Activated CD8-positive, alpha-beta memory T cell treated with anti-CD3 and anti-CD28 coated beads, Interleukin-2, amount 50 U/mL, for 1 hour (primary cell): ENCODE data around the gene NT5DC1.

ENCODE experiments used
- DNase-seq: peaks from one replicate; pipeline ENCODE4 v3.0.0-alpha.2; 2020; ENCODE audit errors: extremely low read depth

Gene NT5DC1

DNA sequence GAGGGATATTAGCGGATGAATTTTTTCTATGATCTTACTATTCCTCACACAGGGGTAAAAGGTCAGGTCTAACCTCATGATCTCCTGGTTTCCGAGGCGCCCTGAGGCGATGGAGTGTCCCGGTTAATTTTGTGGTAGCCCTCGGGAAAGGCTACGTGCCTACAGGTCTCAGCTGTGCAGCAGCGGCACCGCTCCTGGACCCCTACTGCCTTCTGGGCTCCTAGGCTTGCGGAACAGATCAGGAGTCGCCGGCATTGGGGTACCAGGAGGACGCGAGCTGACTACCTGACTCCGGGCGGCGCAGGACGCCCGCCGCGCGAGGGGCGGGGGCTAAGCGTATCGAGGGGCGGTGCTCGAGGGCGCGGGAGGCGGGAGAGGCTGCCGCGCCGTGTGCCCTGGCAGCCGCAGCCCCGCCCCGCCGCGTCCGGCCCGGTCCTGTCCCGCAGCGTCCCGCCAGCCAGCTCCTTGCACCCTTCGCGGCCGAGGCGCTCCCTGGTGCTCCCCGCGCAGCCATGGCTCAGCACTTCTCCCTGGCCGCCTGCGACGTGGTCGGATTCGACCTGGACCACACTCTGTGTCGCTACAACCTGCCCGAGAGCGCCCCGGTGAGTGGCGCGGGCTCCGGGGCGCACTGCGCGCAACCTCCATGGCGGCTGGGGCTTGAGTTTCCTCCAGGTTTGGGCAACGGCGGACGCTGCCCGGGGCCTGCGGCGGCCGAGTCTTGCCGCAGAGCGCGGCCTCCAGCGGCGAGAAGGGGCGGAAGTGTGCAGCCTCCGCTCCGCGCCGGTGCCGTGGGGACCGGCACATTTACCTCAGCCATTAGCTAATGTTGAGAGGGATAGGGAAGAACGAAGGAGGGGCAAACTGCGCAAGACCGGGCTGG lies at the start of gene NT5DC1:
Gene NT5DC1, plus strand, starts transcription at position 435 of the 883 bp plus-strand sequence. Its CDS starts 78 bp downstream, at position 513.
- DNase-seq: peak; percentile 48

DNA sequence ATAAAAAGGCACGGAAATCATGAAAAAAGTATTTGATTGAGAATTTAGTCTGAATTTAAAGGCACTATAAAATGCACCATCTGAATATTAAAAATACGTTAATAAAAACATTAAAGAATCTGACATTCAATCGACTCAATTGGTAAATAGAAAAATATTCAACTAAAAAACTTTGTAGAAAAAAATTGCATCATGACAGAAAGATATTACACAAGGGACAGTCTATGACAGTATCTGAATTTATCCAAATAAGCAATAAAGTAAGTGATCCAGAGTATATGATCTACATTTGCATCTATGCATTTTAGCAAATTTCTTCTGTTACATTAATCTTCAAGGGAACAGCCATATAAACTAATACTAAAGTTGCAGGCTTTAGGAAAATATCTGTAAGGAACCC lies 49.4 kb upstream of the NT5DC1 start:
- DNase-seq: no peak

DNA sequence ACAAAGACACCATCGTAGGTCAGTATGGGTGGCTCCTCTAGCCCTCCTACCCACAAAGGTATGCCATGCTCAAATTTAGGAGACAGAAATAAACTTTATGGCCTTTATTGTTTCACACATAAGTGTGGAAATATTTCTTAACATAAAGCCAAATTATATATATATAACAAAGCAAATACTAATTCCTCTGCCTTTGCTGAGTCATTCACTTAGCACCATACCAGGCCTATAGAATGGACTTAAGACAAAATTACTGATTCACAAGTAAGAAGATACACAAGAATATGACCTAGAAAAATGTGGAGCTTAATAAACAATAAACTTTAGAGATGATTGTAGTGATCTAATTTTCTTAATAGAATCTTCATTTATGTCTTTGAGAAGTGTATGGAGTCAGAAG lies 45.1 kb upstream of the NT5DC1 start:
- DNase-seq: no peak

DNA sequence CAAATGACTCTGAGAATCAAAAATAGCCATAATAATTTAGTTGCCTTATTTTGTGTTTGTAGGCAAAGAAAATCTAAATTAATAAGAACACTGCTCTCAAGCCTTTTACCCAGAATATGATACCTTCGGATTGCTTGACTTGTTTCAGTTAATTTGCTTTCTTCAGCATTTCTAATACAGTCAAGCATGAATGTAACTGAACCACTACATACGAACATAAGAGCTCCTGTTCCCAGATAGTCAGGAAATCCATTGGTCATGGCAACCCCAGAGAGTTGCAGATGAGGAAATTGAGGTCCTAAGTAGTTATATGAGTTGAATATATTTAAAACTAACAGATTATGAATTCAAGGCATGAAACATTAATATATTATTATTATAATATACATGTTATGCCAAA lies 42.9 kb upstream of the NT5DC1 start:
- no peak for DNase-seq

DNA sequence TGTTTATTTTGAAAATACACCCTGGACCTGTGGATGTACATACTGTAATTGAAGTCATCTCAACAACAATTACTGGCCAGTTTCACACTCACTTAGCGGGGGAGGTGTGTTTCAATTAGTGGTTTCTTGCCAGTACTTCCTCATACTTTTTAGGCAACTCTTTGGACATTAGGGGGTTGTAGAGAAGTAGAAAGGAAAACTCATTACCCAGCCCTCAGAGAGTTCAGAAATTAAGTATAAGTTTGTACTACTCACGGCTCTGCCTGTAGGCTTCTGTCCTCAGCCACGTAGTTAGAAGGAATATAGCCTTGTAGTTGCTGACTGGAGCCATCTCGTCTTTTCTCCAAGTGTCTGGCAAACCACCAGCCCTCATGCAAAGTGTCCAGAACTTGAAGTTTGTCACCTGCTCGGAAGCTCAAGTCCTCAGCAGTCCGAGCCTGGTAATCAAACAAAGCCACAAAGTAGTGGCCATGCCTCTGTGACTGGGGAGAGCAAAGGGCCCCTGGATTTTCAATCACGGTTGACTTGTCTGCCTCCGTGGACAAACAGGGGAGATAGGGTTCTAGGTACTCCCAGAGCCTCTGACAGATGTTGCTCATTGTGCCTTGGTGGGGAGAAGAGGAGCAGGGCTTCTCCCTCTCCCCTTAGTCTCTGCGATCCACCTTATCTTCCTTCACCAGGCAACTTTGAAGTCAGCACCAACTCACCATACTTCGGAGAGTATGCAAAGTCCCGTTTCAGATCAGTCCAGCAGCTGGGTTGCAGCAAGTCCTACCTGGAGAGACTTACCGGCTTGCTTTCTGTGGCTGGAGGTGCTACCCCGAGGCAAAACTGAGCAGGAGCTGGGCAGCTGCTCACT lies 40.7 kb upstream of the NT5DC1 start:
- DNase-seq: no peak

DNA sequence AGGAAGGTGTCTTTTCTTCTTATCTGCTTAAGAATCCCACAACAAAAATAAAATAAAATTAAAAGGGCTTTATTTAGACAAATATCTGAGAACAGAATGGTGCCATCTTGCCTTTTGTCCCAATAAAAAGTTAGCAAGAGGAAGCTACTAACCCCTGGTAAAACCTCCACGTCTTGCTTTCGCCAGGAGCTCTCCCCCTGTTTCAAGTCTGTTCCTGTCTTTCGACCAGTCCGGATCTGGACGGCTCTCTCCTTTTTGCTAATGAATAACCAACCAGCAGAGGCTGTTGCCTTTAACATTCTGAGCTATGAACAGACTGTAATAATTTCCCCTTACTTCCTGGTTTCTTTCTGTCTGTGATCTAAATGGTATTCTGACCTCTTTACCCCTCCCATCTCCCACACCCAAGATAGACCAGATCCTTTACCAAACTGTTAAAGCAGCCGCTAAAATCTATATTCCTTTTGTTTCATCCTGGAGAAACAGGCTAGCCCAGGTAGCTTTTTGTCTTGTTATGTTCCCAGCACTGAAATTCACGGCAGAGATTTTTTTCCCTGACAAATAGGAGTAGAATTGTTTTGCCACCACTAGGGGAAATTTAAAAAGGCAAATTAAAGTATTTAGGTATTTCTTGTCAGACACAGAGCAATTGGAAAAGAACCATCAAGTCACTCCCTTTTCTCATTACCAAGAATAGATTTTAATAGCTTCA lies 39.9 kb upstream of the NT5DC1 start, which contains the start of gene FRK:
Gene FRK, minus strand, starts transcription at position 320 of the 712 bp plus-strand sequence. CDS start 580 bp downstream, outside the sequence.
- DNase-seq: no peak

DNA sequence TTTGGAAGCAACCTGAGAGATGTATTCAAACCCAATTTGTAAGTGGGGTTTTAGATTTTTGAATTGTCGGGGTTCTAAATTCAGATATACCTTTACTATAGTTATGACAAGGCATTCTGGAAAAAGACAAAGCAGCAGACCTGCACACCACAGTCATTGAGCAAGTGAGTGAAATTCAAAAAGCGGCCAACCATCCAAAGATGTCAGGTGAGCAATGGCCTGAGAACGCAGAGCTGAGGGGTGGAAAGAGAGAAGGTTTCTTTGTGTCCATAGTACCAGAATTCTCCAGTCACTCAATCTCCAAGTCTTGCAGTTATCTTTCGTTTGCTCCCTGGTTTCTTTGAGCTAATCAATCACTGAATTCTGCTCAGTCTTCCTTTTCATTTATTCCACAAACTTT lies 38.2 kb upstream of the NT5DC1 start:
- DNase-seq: no peak

DNA sequence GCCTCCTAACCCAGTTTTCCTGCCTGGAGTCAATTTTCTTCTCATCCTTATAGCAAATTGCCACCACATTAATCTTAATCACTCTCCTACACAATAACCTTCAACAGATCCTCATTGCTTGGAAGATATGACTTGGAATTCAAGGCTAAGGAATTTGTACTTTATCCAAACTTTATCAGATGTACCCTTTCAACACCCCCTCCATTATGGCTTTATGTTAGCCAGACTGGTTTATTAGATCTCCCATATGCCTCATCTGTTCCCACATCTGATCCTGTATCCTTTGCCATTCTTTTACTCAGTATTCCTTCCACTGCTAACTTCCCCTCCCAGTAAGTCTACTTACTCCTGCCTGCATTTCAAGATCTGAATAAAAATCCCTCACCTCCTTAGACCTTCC lies 36.0 kb upstream of the NT5DC1 start:
- no peak for DNase-seq

DNA sequence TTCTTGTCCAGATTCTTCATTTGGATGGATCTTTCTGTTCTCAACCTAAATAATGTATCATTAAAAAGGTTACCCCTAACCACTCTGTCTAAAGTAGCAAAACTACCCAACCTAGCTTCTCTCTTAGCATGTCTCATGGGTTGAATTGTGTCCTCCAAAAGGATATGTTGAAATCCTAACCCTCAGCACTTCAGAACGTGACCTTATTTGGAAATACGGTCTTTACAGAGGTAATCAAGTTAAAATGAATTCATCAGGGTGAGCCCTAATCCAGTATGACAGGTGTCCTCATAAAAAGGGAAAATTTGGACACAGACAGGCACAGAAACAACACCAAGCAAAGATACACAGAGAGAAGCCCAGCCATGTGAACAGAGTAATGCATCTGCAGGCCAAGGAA lies 33.9 kb upstream of the NT5DC1 start:
- DNase-seq: no peak

DNA sequence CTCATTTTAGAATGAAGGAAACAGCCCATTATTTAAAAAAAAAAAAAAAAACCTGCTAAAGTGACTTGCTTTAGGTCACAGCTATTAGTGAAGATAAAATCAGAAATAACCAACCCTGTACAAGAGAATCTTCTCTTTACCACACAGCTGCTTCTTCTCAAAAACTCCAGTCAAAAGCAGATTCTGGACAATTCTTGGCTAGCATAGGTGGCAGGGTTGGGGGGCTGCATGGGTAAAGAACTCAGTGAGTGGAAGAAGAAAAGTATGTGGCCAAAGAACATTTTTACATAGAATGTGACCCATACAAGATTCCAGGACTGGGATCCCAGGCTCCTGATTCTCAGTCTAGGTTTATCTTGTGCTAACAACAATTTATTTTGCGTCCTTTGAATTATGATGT lies 30.6 kb upstream of the NT5DC1 start:
- DNase-seq: no peak

DNA sequence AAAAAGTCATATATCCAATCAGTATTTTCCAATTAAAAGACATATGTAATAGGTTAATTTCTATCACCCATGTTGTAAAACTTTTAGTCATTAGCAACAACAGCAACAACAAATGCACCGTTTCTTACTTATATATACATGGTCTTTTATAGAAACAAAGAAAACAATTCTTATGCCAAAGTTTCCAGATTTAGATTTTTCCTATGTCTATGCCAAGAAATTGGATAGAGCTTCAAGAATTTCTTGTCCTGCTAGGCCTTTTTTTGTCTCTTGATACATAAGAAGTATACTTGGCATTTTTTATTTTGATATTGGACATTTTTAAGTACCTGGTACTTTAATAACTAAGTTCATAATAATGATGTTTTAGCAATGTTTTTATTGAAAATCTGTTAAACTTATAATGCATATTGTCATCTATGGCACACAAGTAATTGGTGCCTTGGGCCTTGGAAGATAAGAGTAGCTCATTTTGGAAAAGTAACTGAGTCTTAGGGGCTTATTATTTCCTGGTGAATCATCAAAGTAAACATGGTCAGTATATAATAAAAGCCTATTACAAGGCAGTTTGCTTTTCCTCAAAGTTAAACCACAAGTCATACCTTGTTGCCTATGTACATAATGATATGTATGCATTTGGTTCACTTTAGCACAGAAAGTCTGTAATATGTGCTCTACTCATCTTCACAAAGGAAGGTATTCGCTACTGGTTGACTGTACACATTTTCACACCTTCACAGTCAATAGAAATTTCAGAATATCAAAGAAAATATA lies 29.9 kb upstream of the NT5DC1 start:
- DNase-seq: no peak

DNA sequence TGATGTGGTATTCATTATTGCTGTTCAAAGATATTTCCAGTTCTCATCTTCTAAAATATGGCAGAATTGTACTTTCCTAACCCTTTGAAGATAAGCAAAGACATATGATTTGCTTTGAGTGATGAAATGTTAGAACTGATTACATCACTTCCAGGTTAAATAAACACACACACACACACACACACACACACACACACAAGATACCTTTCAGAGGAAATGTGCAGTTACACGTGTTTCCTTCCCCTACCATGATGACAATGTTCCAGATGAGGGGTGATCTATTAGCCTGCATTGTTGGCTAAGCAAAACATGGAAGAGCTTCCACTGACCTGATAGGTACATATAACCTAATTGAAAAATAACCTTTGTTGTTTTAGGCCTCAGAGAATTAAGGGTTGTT lies 28.3 kb upstream of the NT5DC1 start:
- DNase-seq: no peak

DNA sequence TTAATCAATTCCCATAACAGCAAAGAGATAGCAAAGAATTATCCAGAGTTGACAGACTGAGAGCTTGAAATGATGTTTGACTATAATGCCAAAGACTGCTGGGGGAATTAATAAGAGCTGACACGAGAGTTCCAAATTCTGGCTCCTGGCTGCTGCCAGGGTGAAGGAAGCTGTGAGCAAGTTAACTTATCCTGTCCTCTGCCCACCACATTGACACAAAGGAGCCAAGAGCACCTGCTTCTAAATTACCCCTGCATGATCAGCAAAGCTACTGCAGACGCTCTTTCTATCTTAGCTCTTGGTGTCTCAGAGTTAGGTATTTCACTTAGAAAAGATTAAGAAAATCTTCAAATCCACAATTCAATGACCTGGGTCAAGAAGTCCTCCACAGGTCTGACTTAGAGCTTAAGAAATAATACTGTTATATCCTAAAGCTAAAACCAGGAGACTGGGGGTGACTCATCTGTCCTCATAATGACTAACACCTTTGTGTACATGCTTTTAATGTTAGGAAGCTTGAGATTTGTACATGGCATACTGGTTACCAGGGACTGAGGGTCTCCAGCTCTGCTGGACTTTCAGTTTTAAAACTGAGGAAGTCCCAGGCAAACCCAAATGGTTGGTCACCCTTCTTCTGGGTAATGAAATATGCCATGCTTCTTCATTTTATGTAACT lies 26.8 kb upstream of the NT5DC1 start:
- no peak for DNase-seq

DNA sequence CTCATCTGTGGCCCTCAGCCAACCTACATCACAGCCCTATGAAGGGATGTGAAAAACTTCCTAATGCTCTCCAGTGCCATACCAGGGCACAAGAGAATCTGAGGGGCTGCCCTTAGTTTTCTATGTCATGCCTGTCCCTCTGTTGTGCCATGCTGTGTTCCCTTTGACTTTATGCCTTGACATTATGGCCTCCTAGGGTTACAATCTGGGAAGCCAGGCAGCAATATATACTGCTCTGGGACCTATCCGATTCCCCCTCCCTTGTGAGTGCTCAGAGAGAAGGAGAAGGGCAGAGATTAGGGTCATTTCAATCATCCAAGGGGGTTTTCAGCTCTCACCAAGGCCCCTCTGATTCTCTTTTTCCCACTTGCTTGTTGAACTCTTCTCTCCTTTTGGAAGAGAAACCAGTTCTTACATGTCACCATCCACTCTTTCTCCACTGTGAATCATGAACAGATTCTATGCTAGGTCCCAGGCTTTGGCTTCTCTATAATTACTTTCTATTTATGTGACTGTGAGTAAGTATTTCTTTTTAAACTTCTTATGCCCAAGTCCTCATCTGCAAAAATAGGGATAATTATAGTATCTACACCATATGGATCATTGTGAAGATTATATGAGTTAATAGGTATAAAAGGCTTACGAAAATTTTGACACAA lies 25.8 kb upstream of the NT5DC1 start:
- DNase-seq: no peak

DNA sequence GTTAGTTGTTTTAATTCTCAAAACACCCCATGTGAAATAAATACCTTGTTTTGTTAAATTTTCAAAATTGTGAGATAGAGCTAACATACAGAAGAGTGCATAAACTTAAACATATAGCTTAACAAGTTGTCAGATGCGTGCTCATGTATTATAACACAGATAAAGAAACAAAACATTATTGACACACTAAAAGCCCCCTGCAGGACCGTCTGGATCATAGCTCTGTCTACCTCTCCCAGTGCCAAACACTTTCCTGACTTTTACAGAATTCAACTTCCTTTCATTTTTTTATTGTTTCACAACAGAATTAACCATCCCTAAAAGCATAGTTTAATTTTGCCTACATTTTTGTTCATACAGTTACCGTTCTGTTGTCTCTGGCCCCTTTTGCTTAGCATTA lies 22.1 kb upstream of the NT5DC1 start:
- no peak for DNase-seq

DNA sequence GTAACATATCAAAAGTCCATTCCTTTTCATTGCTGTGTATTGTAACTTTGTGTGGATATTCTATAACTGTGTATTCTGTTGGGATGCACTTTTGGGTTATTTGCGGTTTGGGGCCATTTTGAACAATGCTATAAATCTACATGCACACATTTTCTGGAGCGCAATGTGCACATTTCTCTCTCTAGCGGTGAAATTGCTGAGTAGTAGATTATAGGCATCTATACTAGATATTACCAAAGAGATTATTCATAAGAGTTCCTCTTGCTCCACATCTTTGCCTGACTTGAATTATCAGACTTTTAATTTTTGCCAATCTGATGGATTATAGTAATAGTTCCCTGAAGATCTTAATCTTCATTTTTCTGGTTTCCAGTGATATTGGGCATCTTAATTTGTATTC lies 21.7 kb upstream of the NT5DC1 start:
- no peak for DNase-seq

DNA sequence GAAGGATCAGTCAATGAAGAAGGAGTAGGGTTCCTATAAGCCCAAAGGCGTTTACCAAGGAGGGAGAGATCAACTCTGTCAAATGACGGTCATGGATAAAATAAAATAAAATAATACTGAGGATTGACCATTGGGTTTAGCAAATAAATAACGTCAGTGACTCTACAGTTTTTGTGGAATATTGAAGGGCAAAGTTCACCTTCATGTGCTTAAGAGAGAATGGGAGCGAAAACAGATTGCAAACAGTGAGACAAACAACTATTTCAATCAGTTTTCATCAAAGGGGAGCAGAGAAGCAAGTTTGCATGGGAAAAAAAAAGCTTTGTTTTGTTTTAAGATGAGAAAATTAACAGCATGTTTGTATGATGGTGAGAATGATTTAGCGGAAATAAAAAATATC lies 17.6 kb upstream of the NT5DC1 start:
- DNase-seq: no peak

DNA sequence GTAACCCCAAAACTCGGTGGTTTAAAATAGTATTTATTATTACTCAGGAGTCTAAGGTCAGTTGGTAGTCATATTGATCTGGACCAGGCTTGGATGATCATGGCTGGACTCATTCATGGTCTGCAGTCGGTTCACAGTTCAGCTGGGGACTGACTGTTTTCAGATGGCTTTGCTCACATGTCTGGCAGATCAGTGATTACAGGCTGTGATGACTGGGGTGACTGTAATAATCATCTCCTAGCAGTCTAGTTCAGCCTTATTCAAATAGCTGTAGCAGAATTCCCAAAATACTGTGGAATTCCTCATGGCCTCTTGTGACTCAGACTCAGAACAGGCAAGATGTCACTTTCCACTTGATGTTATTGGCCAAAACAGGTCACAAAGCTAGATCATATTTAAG lies 16.4 kb upstream of the NT5DC1 start:
- DNase-seq: no peak

DNA sequence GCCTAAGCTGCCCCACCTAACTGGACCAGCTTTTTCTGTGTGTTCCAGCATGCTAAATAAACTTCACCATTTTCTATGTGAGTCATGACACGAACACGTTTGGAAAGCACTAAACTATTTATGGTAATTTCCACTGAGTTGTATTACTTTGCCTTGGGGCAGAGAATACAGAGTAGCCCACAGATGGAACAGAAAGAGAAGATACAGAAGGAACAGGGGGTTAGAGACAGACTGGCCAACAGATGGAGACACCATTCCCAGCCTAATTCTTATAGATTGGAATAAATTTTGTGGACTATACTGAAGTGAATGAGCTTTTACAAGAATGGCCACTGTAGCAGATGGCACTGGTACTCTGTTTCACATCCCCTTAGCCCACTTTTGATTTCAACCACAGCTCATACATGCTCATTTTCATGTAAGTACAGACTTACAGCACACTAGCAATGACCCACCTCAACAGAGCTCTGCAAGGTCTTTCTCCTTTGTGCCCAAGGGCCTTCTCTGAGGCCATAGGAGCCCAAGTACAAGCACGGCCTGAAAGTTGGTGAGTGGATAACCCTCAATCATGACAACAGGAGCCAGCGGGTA lies 13.1 kb upstream of the NT5DC1 start:
- DNase-seq: no peak

DNA sequence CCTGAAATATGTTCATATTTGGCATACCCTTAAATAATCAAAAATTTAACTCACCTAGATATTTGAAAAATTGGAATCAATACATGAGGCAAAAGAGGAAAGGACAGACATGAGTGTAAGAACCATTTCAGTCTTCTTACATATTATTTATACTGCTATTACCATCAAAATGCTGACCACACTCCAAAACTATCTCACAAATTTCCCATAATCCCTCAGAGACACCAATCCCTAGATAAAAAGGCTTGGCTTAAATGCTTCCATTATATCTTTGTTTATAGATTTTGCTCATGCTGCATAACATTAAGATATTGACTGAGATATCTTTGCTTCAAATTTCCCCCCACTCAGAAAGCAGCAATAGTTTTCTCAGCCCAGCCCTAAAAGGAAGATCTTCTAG lies 11.7 kb upstream of the NT5DC1 start:
- no peak for DNase-seq
